ENCODE data around the gene CLASP1.
"Not testable (repeated sequence)": the region's sequence is repeated elsewhere in the genome, so short reads cannot be mapped to it uniquely, and the experiment has no call there.

CLASP1 gene

GRCh38 chr2:121386102-121386501 lies 263.2 kb downstream of the CLASP1 start:
- no peak overlapping the region for H3K27ac ChIP-seq

DNA sequence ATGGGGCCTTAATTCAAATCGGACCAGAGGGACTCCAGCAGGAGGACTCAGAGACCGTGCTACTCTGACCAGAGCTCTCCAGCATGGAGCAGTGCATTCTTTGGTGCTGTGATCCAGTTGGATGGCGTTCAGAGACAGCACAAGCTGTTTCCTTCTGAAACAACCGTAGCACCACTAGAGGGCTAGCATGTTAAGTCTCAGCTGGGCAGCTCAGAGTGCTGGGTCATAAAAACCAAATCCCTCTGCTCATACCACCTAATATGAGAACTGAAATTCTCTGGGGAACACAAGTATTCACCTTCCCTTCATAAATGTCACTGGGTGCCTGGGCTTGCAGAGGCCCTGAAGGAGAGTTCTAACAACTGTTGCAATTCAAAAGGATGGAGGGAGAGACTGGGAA lies 266.5 kb downstream of the CLASP1 start:
- TF ChIP-seq CTCF (conservative IDR thresholded peaks at IDR 0.05) (peak; percentile 1; the same call in 1 of the 2 replicates), ZFX (IDR thresholded peaks at IDR 0.05) (no peak)

More at GRCh38 chr2:121386102-121386501, 263.2 kb downstream of the CLASP1 start:
- TF ChIP-seq ZFX (IDR thresholded peaks at IDR 0.05), result no peak
- no peak for TF ChIP-seq CTCF (conservative IDR thresholded peaks at IDR 0.05)

DNA sequence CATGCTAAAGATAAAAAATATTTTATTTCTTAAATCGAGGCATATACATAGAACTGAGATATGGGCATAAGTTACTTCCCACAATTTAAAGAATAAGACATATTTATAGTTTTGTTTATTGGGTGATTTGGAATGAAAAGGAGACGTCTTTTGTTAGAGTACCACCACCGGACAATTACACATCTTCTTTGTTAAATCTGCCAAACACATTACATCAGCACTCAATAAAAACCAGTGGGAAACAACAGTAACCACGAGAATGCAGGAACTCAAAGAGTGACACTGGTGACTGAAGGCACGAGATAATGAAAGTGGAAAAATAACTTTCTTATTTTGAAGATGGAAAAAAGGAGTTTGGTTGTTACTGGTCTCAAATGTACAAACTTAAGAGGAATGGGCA lies 271.6 kb downstream of the CLASP1 start:
- no peak overlapping the region for H3K27ac ChIP-seq
- TF ChIP-seq CTCF (conservative IDR thresholded peaks at IDR 0.05), result no peak
- no peak for TF ChIP-seq ZFX (IDR thresholded peaks at IDR 0.05)

More for the DNA sequence above, 266.5 kb downstream of the CLASP1 start:
- no peak overlapping the region for H3K27ac ChIP-seq

- no peak overlapping the region for H3K27ac ChIP-seq
- TF ChIP-seq ZFX (IDR thresholded peaks at IDR 0.05), result no peak
- no peak for TF ChIP-seq CTCF (conservative IDR thresholded peaks at IDR 0.05)
Measured at GRCh38 chr2:121376535-121377250, 272.6 kb downstream of the CLASP1 start.

- TF ChIP-seq CTCF (conservative IDR thresholded peaks at IDR 0.05) (no peak), ZFX (IDR thresholded peaks at IDR 0.05) (no peak)
- H3K27ac ChIP-seq, result no peak overlapping the region
Measured at GRCh38 chr2:121375621-121376159, 273.6 kb downstream of the CLASP1 start.

DNA sequence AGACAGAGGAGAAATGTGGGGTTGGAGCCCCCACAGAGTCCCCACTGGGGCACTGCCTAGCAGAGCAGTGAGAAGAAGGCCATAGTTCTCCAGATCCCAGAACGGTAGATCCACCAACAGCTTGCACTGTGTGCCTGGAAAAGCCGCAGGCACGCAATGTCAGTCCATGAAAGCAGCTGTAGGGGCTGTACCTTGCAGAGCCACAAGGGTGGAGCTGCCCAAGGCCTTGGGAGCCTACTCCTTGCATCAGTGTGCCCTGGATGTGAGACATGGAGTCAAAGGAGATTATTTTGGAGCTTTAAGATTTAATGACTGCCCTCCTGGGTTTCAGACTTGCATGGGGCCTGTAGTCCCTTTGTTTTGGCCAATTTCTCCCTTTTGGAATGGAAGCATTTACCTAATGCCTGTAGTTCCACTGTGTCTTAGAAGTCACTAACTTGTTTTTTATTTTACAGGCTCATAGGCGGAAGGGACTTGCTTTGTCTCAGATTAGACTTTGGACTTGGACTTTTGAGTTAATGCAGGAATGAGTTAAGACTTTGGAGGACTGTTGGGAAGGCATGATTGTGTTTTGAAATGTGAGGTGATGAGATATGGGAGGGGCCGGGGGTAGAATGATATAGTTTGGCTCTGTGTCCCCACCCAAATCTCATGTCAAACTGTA lies 274.7 kb downstream of the CLASP1 start:
- not testable (repeated sequence) for H3K27ac ChIP-seq

DNA sequence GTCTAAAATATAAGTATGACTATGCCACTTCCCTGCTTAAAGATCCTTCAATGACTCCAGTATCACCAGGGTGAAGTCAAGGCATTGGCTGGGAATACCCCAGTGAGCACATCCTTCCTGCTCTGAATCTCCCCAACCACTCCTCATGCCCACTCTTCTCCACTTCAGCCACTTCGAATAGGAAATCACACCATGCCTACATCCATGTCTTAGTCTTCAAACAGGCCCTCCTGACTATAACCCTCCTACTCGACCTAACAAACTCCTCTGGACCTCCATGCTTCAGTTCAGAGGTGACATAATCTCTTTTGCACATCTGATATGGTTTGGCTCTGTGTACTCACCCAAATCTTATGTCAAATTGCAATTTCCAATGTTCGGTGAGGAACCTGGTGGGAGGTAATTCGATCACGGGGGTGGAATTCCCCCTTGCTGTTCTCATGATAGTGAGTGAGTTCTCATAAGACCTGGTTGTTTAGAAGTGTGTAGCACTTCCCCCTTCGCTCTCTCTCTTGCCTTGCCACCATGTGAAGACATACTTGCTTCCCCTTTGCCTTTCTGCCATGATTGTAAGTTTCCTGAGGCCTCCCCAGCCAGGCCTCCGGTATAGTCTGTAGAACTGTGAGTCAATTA lies 276.4 kb downstream of the CLASP1 start:
- TF ChIP-seq ZFX (IDR thresholded peaks at IDR 0.05), result no peak
- TF ChIP-seq CTCF (conservative IDR thresholded peaks at IDR 0.05), result no peak
- H3K27ac ChIP-seq, result no peak overlapping the region
